GM19238 (cell line): ENCODE data around the gene RBMS3.

Experiments used
- DNase-seq: peaks from one replicate; pipeline ENCODE4 v3.0.0; 2011; ENCODE audit warnings: low spot score; ENCODE audit not compliant: insufficient read length

Gene RBMS3

DNA sequence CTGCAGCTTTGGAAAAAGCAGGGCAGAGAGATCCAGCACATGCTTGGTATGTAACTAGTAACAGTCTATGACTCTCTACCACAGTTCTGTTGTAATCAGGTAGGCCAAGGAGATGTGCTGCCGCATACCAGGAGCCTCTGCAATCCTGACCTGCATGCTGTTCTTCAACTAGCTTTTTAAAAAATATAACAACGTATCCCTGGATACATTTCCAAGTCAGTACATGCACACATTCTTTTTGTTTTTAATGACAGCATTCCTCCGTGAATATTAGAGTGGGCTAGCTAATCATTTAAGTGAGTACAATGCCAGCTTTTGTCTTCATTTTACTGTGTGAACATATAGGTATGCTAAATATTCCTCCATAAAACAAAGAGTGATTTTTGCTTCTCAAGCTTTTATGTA, 437.8 kb downstream of the RBMS3 start:
- DNase-seq = no peak

DNA sequence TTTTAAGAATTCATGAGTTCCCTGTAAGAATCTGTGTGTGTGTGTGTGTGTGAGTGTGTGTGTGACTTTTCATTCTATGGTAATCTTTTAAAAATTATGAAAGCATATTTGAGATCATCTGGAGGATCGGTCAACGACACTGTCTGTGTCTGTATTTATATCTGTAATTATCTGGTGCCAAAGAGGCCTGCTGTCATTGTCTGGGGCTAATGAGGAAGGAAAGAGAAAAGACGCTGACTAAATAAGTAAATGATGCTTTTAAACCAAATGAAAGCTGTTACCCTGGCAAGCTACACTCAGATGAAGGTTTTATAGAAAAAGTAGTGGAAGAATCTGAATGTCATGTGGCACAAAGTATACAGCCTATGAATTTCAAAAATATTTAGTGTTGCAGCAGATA, 439.8 kb downstream of the RBMS3 start:
- DNase-seq = no peak

DNA sequence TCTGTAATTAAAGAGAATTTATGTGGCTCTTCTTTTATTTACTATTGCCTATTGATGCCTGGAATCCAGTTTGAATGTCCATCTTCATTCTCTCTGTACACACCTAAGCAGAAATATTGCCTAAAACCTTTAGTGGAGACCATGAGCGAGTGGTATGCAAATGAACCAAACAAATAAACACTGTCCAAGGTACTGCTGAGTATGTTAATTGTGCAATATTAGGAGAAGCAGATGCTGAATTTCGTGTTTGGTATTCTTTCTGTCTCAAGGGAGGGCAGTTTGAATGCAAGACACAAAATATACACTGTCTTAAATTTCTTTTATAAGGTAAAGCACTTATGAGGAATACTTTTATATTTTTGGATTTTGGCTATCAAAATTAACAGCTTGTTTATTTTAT, 440.9 kb downstream of the RBMS3 start:
- no peak for DNase-seq

DNA sequence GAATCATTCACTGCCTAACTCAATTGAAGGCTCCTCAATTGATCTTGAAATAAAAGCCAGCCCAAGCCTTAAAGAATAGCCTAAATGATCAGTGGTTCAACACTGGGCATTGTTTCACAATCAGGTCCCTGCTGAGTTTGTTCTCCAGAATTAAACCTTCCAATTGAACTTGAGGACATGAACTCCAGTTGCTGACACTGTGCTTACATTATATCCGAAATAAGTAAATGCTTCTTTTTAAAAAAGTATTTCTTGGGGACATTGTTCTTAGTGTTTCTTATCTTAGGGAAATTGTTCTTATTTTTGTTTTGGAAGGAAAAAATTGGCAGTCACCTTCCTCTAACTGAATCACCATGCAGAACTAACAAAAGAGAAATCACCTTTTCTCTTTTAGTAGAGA, 450.2 kb downstream of the RBMS3 start:
- no peak for DNase-seq

DNA sequence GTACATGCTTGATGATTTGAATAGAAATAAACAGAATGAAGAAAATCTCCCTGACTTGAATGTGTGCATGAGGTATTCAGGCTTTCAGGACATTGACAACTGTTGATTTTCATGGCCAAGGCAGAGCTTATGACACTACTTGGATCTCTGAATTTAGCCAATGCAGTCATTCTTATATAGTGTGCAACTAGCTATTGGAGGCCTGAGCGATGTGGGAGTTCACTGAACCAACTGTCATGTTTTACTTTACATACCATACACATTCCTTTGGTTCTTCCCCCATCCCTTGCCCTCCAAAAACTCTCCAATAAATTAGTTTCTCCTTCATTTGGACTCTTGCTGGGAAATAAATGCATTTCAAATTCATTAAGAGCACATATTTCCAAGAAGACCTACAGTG, 460.4 kb downstream of the RBMS3 start:
- no peak for DNase-seq

DNA sequence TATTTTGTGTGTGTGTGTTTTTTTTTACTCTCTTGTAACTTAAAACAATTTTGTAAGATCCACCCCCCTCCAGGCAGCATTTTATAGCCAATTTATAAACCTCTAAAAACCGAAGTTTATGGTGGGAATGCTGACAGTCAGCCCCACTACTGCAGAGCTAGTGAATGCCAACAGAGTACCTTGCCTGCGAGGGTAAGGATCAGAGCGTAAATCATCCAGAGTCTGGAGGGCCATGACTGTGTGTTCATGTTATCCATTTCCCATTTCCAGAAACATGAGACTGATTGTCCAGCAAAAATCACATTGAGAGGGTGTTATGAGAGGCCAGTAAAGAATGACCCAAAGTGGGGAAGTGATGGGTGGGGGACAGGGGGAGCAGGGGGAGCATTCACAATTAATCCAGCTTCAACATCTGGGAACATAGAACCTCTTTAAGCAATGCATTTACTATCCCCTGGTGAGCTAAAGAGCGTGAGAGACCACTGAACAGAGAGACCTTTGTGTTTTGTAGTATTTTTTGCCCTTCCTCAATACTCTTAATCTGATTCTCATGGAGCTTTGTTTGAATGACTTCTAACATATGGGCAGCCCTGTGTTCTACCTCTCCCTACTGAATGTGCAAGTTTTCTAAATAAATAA, 464.5 kb downstream of the RBMS3 start:
- no peak for DNase-seq

DNA sequence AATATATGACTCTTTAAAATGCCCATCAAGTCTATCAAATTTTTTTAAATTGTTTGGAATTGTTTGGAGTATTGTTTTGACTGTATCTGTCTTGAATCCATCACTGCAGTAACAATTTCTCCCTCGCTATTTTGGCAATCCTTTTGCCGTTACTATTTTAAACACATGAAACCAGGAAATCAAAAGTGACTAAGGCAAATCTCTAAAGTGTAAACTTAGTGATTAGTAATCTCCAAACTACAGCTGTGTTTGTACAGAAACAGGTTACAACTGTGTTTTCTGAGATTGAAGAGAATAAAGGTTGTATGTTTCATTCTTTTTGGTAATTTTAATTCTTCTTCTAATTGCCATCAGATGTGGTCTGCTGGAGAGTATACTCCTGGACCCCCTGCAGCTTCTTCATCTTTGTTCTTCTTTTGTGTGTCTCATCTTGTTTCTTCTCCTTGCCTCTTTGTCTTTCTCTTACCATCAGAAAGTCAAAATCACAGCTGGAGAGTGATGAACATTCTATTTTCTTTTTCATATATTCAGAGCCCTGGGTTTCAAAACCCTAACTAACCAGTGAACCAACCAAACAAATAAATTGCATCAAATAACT, 465.4 kb downstream of the RBMS3 start:
- DNase-seq = no peak

DNA sequence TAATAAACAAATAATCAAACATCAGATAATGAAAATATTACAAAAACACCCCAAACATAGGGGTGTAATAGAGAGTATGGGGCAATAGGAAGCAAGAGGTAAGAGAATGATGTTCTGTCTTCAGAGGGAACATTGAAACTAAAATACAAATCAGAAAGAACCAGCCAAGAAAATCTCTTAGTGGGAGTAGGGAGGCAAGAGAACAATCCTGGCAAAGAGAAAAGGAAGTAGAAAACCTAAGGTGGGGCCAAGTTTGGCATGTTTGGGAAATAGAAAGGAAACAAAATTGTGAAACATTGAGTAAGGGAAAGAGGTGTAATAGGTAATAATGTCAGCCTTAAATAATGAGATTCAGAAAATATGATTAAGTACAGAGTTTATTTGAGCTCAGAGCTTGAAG, 467.1 kb downstream of the RBMS3 start:
- no peak for DNase-seq

DNA sequence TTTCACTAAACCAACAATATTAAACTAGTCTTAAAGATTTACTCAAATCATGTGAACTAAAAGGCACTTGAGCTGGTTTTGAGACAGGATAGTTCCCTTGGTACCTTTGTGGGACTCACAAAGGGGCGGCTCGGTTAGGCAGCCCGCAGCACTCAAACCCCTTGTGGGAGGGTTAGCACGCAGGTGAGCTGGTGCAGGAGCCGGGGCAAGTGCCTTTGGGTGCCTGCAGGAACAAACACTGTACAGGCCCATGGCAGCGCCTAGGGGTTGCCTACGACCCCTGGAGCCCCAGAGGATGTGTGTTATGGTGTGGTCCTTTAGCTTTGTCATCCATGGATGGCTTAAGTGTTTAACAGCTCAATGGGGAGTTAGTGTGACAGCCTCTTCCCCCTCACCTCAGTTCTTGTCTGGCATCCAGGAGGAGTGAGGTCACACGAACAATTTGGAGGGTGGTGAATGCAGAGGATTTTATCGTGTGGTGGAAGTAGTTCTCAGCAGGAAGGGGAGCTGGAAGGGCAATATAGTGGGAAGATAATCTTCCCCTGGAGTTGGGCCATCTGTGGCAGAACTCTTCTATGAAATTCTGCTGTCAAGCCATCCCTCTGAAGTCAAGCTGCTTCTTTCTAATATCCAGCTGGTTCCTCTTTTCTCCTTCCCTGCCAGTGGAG, 470.9 kb downstream of the RBMS3 start:
- DNase-seq = no peak

DNA sequence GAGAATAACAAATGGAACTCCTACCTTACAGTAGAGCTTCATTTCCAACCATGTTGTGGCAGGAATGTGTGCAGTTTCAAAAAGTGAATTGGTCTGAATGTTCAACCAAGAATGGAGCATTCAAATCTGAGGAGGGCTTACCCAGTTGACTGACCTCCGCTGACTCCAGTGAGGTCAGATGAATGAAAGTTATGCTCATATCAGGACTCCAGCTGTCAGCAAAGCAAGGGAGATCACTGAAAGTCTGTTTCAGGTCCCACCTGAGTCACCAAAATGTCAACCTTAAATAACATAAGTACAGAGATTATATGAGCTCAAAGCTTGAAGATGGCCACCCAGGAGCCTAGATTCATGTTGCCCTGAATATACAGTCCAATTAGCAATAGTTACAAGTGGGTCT, 473.5 kb downstream of the RBMS3 start:
- DNase-seq = no peak

DNA sequence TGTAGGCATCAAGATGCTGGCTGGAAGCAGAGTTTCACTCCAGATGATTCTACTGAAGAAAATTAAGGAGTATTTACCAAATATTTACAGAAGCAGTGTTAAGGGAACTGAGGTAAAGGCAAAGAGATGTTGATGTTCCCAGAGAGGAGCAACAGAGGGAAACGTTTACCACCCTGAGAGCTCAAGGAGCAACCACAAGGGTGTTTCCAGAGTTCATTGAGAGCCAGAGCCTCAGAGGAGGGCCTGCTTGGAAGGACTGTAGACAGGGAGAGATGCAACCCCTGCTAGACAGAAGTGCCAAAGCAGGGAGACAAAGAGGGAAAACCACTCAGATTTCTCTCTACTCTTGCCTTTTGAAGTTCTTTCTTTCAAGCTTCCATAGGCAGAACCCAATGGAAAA, 474.5 kb downstream of the RBMS3 start:
- no peak for DNase-seq

DNA sequence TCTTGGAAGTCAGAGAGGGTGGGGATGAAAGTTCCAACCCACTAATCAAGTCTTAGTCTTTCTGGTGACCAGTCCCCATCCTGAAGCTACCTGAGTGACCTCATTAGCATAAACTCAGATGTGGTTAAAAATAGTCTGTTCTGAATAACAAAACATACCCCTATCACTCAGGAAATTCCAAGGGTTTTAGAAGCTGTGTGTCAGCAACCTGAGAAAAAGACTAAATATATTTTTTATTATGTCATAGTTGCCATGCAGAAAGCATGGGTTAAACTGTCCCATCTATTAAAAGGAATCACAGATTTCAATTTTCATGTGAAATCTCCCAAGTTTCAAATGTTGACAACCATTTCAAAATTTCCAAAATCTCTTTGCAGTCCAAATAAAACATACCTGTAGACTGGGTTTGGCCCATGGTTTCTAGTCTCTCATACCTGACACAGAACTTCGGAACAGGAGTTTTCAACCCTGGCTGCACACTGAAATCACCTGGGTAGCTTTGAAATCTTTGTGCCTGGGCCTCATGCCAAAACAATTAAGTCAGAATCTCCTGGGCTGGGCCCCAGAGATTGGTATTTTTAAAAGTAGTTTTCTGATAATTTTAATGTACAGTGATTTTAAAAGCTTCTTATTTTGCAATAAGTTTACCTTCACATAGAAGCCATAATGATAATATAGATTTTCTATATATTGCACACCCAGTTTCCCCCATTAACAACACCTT, 476.3 kb downstream of the RBMS3 start:
- DNase-seq = no peak

DNA sequence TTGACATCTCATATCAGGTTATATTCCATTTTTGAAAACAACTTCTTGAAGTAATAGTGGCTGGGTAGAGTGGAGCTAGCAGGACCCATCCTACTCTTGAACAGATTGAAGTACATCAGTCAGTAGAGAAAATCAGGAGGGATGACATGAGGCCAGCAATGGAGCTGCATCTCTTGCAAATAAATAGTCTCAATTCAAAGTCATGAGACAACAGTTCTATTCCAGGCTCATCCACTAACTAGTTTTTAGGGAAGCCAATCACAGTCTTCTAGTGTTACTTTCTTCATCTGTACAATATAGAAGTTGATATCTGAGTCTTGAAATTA, 477.2 kb downstream of the RBMS3 start:
- DNase-seq = no peak

DNA sequence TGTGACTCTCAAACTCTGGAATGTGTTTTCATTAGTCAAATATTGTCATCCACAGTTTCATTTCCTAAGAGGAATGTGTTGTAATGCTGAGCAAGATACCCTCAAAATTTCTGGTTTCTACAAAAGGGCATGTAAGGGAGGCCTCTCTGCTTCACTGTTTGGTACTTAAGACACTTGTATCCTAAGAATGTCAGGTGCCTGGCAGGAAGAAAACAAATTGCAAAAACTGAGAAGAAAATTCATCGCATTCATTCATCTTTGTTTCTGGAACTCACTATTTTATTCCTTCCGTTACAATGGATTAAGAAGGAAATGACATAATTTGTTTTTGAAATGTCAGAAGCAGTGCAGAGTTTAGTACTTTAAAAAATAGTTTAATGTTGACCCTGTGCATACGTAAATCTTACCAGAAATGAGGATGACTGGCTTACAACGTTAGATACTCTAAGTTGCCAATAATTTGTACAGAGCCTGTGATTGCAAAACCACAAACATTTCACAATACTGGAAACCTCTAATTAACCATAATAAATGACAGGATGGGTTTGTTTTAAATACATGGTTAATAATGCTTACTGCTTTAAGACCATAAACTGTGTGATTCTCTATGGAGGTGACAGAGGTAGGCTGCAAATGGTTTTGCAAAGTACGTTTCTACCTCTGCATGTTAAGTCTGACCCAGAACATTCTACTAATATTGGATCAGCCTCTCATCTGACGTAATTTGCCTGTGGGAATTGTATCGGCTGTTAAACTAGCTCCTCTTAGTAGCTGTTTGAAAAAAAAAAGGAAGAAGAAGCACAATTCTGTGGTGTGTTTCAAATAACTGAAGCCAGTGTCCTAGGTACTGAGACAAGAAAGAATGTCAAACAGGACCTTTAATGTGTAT, 477.8 kb downstream of the RBMS3 start:
- no peak for DNase-seq

DNA sequence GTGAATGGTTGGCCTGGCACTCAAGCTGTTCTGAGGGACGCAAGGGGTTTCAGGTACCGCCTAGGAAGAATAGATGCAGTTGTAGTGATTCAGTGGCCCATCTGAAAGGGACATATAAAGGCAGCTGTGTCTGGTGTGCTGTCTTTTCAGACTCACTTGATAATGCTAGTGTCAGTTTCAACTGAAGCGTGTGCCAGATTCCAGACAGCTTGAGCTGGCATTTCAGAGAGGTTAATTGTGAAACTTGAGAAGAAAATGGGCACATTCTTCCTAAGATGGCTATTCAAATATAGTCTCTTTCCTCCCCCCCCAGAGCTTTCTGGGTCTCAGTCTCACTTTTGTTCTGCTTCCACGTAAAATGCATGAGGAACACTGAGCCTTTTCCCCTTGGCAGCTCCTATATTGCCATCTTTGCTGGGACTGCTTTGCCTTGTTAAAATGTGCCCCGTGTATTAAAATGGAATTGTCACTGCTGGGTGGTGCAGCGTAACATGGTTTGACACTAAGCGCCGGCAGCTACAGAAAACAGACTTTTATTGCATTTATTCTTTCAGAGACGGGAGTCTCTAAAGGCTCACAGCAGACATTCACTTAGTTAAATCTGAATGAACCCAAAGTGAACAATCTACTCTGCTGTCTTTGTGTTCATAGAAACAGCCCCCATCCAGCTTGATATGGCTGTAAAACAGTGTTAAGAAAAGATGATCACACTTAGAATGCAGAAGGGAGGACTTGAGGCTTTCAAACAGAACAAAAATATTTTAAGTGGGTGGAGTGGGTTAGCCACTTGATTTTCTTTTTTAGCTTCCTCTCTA, 478.7 kb downstream of the RBMS3 start:
- DNase-seq = no peak

DNA sequence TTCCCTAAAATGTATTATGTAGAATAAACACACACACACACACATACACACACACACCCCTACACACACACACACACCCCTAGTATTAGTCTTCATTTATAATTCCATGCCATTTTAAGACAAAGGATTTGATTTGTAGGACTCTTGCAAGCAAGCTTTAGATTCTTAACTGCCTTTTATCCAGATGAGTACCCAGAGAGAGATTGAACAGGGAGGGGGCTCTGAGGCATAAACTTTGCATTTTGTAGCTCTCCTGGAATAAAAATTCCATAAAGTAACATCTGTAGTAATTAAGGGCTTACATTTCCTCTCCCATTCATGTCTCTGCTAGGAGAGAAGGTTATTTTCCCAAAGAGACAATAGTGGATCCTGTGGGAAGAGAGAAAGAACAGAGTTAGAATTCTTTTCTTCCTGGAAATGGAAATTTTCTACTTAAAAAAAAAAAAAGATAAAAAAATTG, 479.4 kb downstream of the RBMS3 start:
- no peak for DNase-seq

DNA sequence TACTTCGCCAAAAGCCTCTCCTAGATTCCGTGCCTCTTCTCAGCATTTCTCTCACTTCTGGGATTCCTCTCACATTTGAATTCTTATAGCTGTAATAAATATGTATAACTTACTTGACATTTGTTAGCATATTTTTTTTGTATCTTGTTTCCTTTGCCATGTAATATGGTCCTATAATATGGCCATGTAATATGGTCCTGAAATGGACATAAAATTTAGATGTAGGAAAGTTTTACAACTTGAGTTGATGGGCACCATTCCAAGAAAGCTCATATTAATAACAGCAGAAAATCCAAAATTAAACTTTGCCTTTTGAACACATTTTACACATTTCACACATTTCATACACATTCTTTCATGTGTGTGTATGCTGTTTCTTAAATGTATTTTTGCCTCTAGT, 480.6 kb downstream of the RBMS3 start:
- DNase-seq = no peak

DNA sequence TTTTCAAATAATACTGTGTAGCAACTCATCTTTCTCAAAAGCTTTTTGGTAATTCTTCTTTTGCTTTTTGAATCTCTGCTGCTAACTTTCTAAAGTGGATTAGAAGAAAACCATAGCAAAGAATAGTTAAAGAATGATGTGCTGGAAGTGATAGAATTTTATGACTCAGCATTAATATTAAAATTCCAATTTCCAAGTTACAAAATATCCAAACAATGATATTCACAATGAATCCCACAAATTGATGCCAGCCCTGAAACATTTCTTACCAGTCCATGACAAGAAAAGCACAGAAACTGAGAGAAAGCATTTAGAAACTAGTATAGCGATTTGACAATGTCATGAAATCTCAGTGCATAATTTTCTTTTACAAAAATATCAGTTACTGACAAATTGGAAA, 482.2 kb downstream of the RBMS3 start:
- DNase-seq = no peak

DNA sequence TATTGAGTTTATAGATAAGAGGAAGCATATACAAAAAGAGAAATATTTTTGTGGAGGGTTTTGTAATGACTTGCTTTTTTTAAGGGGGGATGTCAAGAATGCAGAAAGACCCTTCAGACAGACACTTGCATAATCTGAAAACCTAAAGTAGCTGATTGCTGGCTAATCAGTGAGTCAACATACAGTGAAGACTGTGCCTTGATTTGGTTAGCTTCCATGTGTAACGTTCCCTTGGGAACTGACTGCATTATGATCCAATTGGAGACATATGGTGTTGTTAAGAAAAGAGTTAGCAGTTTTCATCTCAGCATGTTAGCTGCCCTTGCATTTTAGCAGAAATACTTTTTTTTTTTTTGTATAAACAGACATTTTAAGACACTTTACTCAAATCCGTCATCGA, 483.2 kb downstream of the RBMS3 start:
- no peak for DNase-seq

DNA sequence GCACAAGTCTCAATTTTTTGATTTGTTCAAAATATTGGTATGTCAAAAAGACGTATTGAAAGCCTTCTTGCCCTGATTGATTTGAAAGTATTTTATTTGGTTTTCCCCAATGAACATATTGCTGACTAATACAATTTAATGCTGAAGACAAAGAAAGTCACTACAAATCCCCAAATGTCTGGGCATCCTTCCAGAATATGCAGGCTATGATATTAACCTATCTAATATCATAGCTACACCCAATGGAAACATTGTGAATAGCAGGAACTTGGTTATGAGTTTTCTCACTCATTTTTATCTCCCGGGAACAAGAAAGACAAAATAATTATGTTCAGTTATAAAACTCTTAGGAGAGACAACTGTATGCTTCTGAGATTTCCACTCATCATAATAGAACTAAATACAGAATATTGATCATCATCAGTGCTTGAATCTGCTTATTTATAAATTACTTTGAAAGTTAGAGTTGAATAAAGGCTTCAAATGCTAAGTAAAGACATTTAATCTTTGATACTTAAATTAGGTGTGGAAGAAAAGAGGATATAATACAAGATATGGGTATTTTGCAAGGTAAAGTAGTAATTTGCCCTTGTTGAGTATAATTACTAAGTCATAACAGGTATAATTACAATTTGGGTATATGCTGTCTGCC, 483.9 kb downstream of the RBMS3 start:
- no peak for DNase-seq
